22Rv1 (cell line): ENCODE measurements around the gene ELP6.
"Not testable (repeated sequence)": the region's sequence is repeated elsewhere in the genome, so short reads cannot be mapped to it uniquely, and the experiment has no call there.

Experiments used
- H3K27ac ChIP-seq: fragments of 450-650 bp; 2 replicates; pipeline ENCODE4 v1.5.1; 2017
- ZFX ChIP-seq: fragments of 450-650 bp; IDR thresholded peaks from 2 replicates; pipeline ENCODE4 v1.6.1; 2017; ENCODE audit warnings: antibody characterized with exemption, borderline replicate concordance
- TF ChIP-seq, protein P1 (sequence below): fragments of 450-650 bp; IDR thresholded peaks from 2 replicates; pipeline ENCODE4 v1.5.1; 2017; ENCODE audit warnings: mild to moderate bottlenecking

Gene ELP6

DNA sequence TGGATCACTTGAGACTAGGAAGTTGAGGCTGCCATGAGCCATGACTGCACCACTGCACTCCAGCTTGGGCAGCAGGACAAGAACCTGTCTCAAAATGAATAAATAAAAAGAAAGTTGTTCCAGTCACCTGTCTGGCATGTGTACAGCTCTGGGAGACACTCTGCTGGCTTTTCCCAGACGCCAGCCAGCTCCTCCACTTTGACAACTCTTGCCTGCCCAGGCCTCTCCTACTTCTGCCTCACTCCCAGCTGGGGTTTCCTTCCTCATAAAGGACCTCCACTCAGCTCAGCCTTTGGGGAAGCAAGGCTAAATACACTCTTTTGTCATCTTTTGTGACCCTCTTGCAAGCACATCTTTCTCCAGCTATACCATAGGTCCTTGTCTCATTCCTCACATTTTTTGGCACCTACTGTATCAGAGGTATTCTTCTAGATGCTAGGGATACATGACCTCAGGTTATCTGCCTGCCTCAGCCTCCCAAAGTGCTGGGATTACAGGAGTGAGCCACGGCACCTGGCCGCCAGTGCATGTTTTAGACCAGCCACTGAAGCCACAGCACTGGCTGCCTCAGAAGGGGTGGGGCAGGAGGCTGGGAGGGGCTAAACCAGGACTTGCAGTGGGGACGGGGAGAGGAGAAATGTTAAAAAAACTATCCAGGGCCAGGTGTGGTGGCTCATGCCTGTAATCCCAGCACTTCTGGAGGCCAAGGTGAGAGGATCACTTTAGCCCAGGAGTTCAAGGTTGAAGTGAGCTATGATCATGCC lies 10.0 kb upstream of the ELP6 start:
- H3K27ac ChIP-seq: no peak overlapping the region
- TF ChIP-seq, protein P1, sequence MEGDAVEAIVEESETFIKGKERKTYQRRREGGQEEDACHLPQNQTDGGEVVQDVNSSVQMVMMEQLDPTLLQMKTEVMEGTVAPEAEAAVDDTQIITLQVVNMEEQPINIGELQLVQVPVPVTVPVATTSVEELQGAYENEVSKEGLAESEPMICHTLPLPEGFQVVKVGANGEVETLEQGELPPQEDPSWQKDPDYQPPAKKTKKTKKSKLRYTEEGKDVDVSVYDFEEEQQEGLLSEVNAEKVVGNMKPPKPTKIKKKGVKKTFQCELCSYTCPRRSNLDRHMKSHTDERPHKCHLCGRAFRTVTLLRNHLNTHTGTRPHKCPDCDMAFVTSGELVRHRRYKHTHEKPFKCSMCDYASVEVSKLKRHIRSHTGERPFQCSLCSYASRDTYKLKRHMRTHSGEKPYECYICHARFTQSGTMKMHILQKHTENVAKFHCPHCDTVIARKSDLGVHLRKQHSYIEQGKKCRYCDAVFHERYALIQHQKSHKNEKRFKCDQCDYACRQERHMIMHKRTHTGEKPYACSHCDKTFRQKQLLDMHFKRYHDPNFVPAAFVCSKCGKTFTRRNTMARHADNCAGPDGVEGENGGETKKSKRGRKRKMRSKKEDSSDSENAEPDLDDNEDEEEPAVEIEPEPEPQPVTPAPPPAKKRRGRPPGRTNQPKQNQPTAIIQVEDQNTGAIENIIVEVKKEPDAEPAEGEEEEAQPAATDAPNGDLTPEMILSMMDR: no peak
- no peak for TF ChIP-seq ZFX

DNA sequence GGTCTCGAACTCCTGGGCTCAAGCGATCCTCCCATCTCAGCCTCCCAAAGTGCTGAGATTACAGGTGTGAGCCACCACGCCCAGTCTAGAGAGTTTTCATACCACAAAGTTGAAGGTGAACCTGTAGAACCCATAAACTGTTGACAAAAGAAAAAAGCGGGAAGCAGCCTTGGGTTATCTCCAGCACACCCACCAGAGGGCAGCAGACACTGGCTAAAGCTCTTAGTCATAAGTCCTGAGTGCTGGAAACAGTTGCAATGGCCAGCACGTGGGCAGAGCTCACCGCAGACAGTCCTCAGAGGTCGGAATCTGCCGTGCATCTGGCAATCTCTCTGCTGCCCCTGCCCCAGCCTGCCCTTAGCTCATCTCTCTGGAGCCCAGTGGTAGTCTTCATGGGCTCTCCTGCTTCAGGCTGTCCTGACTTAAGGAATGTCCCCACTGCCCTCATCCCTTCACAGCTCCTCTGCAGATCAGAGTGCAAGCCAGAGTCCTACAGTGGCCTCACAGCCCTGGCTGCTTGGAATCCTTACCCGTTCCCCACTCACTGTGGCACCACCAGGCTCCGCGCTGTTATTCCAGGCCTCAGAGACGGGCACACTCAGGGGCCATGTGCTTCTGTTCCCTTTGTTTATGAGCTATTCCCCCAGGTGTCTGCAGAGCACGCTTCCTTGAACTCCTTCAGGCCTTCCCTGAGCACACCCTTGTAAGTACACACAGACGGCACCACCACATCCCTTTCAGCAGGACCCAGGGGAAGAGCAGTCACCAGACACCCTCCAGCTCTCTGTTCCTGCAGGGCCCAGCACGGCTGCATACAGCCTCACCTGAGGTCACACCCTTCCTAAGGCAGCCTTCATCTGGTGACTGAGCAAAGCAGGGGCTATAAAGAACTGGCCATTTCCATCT lies 8.8 kb upstream of the ELP6 start:
- H3K27ac ChIP-seq: no peak overlapping the region
- TF ChIP-seq ZFX: no peak
- TF ChIP-seq, protein P1: peak; percentile 88

DNA sequence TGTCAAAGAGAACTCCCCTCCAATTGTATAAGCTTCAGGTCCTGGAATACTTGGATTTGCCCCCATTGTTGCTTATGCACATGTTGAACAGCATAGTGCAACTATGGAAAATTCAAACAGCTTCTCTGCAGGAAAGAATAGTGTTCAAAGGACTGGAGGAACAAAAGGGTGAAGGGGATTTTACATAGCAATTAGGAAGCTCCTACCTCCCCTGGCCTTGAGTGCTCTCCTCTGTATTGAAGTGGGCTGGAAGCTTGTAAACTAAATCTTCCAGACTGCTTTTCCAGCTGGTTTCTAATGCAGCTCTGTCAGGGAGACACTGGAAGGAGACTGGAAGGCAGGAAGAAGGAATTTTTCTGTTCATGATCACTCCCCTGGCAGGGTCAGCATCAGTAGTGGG lies 7.2 kb upstream of the ELP6 start:
- no peak for TF ChIP-seq ZFX
- no peak overlapping the region for H3K27ac ChIP-seq

DNA sequence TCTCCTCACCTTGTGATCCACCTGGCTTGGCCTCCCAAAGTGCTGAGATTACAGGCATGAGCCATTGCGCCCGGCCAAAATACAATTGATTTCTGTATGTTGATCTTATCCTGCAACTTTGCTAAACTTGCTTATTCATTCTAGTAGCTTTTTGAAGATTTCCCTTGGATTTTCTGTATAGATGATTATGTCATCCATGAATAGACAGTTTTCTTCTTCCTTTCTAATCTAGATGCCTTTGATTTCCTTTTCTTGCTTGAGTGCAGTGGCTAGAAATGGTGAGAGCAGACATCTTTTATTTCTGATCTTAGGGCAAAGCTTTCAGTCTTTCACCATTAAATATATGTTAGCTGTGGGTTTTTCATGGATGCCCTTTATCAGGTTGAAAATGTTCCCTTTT lies 4.4 kb upstream of the ELP6 start:
- no peak for TF ChIP-seq ZFX
- H3K27ac ChIP-seq: no peak overlapping the region

DNA sequence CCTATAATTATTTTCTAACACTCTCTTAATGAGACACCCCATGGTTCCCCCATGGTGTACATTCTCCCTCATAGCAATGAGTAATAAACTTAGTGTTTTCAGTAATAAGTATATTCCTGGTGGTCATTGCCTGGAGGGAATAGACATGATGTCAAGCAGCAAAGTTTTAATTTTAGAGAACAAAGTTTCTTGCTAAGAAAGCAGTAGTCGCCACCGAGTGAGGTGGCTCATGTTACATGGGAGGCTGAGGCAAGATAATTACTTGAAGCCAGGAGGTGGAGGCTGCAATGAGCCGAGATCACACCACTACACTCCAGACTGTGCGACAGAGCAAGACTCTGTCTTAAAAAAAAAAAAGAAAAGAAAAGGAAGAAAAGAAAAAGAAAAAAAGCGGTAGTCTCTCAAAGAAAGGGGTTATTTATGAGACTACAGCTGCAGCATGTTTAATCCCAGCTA lies 2.4 kb upstream of the ELP6 start:
- H3K27ac ChIP-seq: no peak overlapping the region
- TF ChIP-seq ZFX: no peak
- TF ChIP-seq, protein P1: no peak

DNA sequence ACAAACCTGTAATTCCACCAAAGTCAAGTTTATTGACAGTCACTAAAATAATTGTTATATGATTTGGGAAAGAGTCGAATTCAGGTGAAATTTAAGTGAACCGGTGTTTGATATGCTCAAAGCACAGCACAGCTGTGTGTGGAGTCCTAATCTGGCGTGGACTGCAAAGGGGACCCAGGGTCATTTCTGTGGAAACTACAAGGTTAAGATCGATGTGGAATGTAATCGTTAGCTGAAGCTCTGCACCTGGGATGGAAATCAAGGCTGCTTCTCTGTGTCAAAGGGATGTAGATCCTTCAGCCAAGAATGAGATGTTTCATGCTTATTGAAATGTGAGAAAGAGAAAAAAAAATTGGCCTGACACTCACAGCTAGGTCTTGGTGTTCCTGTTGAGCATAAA lies 1.6 kb upstream of the ELP6 start:
- TF ChIP-seq ZFX: no peak
- TF ChIP-seq, protein P1: no peak
- no peak overlapping the region for H3K27ac ChIP-seq

DNA sequence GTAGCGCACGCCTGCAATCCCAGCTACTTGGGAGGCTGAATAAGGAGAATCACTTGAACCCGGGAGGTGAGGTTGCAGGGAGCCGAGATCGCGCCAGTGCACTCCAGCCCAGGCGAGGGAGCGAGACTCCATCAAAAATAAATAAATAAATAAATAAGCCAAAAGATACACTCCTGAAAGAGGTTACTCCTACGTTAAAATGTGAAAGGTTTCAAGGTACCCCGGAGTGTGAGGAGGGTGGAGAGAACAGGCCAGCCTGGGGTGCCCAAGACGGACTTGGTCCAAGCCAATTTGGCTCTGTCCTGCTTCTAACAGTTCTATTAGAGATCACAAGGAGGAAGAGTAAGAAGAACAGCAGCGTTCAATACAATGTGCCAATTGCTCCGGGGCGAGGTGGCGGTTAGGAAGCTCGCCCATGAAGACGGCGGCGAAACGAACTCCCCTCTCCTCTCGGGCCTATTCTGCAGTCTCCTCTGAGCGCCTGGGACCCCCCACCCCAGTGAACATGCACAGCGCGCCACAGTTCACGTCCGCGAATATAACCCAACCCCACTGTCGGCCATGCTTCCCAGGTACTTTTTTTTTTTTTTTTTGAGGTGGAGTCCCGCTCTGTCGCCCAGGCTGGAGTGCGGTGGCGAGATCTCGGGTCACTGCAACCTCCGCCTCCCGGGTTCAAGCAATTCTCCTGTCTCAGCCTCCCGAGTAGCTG lies 942 bp downstream of the ELP6 start:
- TF ChIP-seq, protein P1: no peak
- no peak for TF ChIP-seq ZFX
- H3K27ac ChIP-seq: peak overlapping the region; percentile 98

DNA sequence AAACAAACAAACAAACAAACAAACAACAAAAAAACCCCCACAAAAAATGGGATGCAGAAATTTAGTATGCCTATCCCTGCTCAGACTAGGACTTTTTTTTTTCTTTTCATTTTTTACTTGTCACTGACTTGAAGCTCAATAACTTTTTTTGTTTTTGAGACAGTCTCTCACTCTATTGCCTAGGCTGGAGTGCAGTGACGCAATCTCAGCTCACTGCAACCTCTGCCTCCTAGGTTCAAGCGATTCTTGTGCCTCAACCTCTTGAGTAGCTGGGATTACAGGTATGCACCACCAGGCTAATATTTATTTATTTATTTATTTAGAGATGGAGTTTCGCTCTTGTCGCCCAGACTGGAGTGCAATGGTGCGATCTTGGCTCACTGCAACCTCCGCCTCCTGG lies 8.2 kb downstream of the ELP6 start:
- H3K27ac ChIP-seq: not testable (repeated sequence)
